ENCODE data around the gene ZNF530.

DNA sequence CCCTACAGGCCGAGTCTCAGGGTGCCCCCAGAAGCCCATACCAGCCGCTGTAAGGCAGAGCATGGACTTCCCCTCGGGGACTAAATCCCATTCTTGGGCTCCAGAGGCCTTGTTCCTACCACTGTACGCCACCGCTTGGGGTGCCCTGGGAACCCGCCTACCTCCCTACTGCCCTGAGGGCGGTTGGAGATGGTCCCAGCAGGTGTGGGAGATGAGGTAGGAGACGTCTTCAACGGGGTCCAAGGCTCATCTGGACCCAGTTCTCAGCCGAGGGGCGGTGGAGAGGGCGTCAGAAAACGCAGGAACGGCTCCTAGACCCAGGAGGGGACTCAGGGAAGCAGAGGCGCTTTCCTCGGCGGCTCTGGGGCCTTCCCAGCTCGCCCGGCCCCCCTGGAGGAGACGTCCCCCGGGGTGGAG lies 16.6 kb upstream of the ZNF530 start:
- TF ChIP-seq, protein P1, sequence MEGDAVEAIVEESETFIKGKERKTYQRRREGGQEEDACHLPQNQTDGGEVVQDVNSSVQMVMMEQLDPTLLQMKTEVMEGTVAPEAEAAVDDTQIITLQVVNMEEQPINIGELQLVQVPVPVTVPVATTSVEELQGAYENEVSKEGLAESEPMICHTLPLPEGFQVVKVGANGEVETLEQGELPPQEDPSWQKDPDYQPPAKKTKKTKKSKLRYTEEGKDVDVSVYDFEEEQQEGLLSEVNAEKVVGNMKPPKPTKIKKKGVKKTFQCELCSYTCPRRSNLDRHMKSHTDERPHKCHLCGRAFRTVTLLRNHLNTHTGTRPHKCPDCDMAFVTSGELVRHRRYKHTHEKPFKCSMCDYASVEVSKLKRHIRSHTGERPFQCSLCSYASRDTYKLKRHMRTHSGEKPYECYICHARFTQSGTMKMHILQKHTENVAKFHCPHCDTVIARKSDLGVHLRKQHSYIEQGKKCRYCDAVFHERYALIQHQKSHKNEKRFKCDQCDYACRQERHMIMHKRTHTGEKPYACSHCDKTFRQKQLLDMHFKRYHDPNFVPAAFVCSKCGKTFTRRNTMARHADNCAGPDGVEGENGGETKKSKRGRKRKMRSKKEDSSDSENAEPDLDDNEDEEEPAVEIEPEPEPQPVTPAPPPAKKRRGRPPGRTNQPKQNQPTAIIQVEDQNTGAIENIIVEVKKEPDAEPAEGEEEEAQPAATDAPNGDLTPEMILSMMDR (IDR thresholded peaks at IDR 0.05) = no peak
- no peak for TF ChIP-seq EZH2 (IDR thresholded peaks at IDR 0.05; ENCODE audit: borderline replicate concordance, insufficient read depth, low read depth, low read length, poor library complexity, severe bottlenecking)
